T-helper 1 cell treated with Interleukin-12 subunit alpha and Interleukin-12 subunit beta and Interleukin-4 antibody, amounts not matched to agents 30 μg/mL and 1 μg/mL, for 36 hours (primary cell): ENCODE measurements around the gene FHAD1.
A peak's percentile ranks its signal among the peaks of the same experiment; 100 is the strongest.
"Not testable (repeated sequence)": the region's sequence is repeated elsewhere in the genome, so short reads cannot be mapped to it uniquely, and the experiment has no call there.

ENCODE experiments used
- H3K27ac Mint-ChIP-seq: one replicate; pipeline ENCODE4 v1.8.0; 2021; ENCODE audit warnings: mild to moderate bottlenecking, mixed read lengths
- H3K27me3 Mint-ChIP-seq: one replicate; pipeline ENCODE4 v1.8.0; 2021; ENCODE audit warnings: low read depth, mixed read lengths
- H3K36me3 Mint-ChIP-seq: one replicate; pipeline ENCODE4 v1.8.0; 2021; ENCODE audit warnings: low read depth, mixed read lengths
- H3K4me1 Mint-ChIP-seq: one replicate; pipeline ENCODE4 v1.8.0; 2021; ENCODE audit warnings: low read depth, mixed read lengths
- H3K4me3 Mint-ChIP-seq: one replicate; pipeline ENCODE4 v1.8.0; 2021; ENCODE audit warnings: mild to moderate bottlenecking, moderate library complexity, mixed read lengths
- H3K9me3 Mint-ChIP-seq: one replicate; pipeline ENCODE4 v1.8.0; 2021; ENCODE audit warnings: mixed read lengths

Gene FHAD1

GRCh38 chr1:15364740-15365139, 117.7 kb downstream of the FHAD1 start:
- H3K4me1 Mint-ChIP-seq = no peaks in the 10 kb centered on the region
- no peak overlapping the region for H3K4me3 Mint-ChIP-seq
- H3K27ac Mint-ChIP-seq = no peak overlapping the region

GRCh38 chr1:15368888-15369287, 121.9 kb downstream of the FHAD1 start:
- Mint-ChIP-seq H3K27me3 (peaks cover 23% of the 10 kb centered on the region), H3K9me3 (no peaks in the 10 kb centered on the region), H3K4me3 (no peak overlapping the region), H3K27ac (no peak overlapping the region), H3K36me3 (no peaks in the 10 kb centered on the region), H3K4me1 (no peaks in the 10 kb centered on the region)

More at GRCh38 chr1:15364740-15365139, 117.7 kb downstream of the FHAD1 start:
- Mint-ChIP-seq H3K9me3 (no peaks in the 10 kb centered on the region), H3K36me3 (no peaks in the 10 kb centered on the region), H3K27me3 (peaks cover 25% of the 10 kb centered on the region)

DNA sequence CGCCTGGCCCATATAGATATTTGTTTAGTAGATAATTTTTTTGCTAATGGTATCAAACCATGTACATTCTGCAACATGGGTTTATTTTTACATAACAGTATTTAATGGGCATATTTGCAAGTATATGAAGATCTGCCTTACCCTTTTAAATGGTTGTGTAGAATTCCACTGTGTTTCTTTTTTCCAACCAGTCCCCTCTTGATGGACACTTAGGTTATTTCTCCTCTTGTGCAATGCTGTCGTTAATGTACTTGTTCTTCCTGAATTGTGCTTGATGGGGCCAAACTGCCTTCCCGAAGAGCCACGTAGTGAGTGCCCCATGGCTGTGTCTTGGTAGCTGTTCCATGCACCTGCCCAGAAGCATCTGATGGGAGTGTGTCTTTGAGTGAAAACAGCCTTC, 123.2 kb downstream of the FHAD1 start:
- Mint-ChIP-seq H3K36me3 (no peaks in the 10 kb centered on the region), H3K9me3 (no peaks in the 10 kb centered on the region), H3K27ac (no peak overlapping the region), H3K27me3 (peaks cover 17% of the 10 kb centered on the region), H3K4me3 (no peak overlapping the region), H3K4me1 (no peaks in the 10 kb centered on the region)

GRCh38 chr1:15370781-15371520, 123.9 kb downstream of the FHAD1 start:
- Mint-ChIP-seq H3K9me3 (no peaks in the 10 kb centered on the region), H3K4me3 (no peak overlapping the region), H3K27ac (no peak overlapping the region), H3K36me3 (no peaks in the 10 kb centered on the region), H3K4me1 (no peaks in the 10 kb centered on the region), H3K27me3 (peaks cover 14% of the 10 kb centered on the region)

- H3K27ac Mint-ChIP-seq = no peak overlapping the region
- H3K4me3 Mint-ChIP-seq = no peak overlapping the region
- H3K36me3 Mint-ChIP-seq = no peaks in the 10 kb centered on the region
- H3K9me3 Mint-ChIP-seq = no peaks in the 10 kb centered on the region
- H3K4me1 Mint-ChIP-seq = no peaks in the 10 kb centered on the region
- H3K27me3 Mint-ChIP-seq = peaks cover 10% of the 10 kb centered on the region
These were observed 124.9 kb downstream of the FHAD1 start for GRCh38 chr1:15371610-15372545.

GRCh38 chr1:15378729-15379128, 131.7 kb downstream of the FHAD1 start:
- H3K27ac Mint-ChIP-seq = no peak overlapping the region
- no peaks in the 10 kb centered on the region for H3K4me1 Mint-ChIP-seq
- H3K27me3 Mint-ChIP-seq = peaks cover 31% of the 10 kb centered on the region

DNA sequence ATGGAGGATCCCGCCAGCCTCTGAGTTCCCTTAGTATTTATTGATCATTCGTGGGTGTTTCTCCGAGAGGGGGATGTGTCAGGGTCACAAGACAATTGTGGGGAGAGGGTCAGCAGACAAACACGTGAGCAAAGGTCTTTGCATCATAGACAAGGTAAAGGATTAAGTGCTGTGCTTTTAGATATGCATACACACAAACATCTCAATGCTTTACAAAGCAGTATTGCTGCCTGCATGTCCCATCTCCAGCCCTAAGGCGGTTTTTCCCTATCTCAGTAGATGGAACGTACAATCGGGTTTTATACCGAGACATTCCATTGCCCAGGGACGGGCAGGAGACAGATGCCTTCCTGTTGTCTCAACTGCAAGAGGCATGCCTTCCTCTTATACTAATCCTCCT, 132.1 kb downstream of the FHAD1 start:
- peaks cover 33% of the 10 kb centered on the region for H3K27me3 Mint-ChIP-seq
- not testable (repeated sequence) for H3K36me3 Mint-ChIP-seq, H3K4me1 Mint-ChIP-seq, H3K27ac Mint-ChIP-seq, H3K4me3 Mint-ChIP-seq, H3K9me3 Mint-ChIP-seq

More at GRCh38 chr1:15378729-15379128, 131.7 kb downstream of the FHAD1 start:
- Mint-ChIP-seq H3K36me3 (no peaks in the 10 kb centered on the region), H3K9me3 (no peaks in the 10 kb centered on the region), H3K4me3 (no peak overlapping the region)

DNA sequence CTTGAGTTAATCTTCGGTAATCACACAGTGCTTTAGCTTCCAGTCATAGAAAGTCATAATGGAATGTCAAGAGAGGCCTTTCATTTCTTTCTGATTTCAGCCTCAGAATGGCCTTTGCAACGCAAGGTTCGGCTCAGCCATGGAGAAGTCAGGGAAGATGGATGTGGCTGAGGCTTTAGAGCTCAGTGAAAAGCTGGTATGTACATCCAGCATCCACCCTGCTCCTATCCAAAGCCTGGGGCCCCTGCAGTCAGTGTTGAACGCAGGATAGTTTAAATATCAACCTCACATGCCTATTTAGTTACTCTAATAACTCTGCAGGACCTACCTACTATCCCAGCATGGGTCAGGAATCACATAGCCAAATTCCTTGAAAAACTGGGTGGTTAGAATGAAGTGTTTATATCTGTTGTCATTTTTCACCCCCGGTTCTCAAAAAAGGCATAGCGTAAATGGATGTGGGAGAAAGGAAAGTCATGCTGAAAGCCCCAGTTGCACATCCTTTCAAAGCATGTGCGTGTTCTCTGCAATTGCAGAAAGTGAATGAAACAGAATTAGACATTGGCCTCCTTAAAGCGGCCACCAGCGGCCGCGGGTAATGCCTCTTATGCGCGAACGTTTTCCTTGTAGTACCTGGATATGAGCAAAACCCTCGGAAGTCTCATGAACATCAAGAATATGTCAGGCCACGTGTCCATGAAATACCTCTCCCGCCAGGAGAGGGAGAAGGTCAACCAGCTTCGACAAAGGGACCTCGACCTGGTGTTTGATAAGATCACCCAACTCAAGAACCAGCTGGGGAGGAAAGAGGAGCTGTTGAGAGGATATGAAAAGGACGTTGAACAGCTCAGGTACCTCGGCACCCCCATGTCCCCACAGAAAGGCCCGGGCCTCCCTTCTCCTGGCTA, 133.8 kb downstream of the FHAD1 start:
- Mint-ChIP-seq H3K9me3 (no peaks in the 10 kb centered on the region), H3K36me3 (no peaks in the 10 kb centered on the region), H3K27ac (no peak overlapping the region), H3K4me3 (no peak overlapping the region), H3K27me3 (peaks cover 44% of the 10 kb centered on the region), H3K4me1 (peaks cover 5% of the 10 kb centered on the region)

DNA sequence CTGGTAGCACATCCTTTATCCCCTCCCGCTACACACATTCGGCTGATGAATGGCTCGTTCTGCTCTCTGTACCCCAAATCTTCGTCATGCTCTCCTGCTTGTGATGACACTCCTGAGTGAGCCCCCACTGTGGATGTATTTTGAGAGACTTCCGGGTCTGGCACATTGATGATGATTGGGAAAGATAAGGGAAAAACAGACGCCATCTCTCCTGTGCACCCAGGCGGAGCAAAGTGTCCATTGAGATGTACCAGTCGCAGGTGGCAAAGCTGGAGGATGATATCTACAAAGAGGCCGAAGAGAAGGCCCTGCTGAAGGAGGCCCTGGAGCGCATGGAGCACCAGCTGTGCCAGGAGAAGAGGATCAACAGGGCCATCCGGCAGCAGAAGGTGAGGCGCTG, 134.8 kb downstream of the FHAD1 start:
- Mint-ChIP-seq H3K4me3 (no peak overlapping the region), H3K4me1 (peaks cover 9% of the 10 kb centered on the region), H3K36me3 (no peaks in the 10 kb centered on the region), H3K27ac (no peak overlapping the region), H3K9me3 (no peaks in the 10 kb centered on the region), H3K27me3 (peaks cover 50% of the 10 kb centered on the region)

DNA sequence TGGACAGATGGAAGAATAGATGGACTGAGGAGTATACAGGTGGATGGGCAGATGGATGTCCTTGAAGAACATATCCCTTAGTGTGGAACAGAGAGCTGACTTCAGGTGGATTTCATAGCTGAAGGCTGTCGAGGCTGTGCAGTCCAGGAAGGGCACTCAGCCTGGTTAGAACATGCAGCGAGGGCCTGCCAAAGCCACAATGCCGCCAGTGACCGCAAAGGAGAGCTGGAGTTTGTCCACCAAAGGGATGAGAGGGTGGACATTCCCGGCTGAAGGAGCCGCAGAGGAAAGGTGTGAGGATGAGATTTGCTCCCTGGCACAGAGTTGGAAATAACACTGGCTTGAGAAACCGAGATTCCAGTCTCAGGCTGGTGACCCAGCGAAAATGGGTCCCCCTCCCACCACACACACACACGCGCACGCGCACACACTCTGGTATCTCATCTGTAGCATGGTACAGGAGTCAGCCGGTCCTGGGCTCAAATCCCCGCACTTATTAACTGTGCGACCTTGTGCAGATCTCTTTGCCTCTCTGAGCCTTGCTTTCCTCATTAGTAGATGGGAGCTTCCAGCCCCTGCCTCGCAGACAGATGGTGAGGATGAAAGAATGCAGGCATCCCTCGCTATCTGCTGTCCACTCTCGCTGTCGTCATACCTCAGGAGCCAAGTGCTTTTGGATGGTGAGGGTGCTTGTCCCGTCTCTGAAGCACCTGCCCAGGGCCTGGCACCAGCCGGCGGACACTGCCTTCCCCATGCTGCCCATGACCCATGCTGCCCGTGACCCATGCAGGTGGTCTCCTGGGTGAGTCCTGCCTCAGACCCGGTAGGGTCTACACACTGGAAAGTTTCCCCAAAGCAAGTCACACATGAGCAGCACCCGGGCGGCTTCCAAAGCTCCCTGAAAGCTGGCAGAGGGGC, 135.8 kb downstream of the FHAD1 start:
- H3K4me3 Mint-ChIP-seq = no peak overlapping the region
- no peaks in the 10 kb centered on the region for H3K36me3 Mint-ChIP-seq
- H3K4me1 Mint-ChIP-seq = peaks cover 9% of the 10 kb centered on the region
- H3K27ac Mint-ChIP-seq = no peak overlapping the region
- H3K9me3 Mint-ChIP-seq = no peaks in the 10 kb centered on the region
- peaks cover 47% of the 10 kb centered on the region for H3K27me3 Mint-ChIP-seq

DNA sequence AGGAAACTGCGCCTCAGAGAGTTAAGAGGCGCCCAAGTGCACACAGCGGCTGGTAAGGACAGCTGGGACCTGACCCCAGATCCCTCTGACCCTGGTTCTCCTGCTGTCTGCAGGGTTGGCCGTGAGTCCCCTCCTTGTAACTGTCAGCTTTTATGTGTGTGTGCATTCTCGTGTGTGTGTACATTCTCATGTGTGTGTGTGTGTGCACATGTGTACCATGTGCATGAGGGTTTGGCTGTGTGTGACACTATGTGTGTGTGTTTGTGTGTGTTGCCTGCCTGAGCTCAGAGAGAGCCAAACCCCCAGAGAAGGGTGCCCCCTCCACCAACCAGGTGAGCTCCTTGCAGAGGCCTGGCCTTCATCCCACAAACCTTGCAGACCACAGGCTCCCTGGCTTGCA, 136.8 kb downstream of the FHAD1 start:
- Mint-ChIP-seq H3K9me3 (no peaks in the 10 kb centered on the region), H3K36me3 (no peaks in the 10 kb centered on the region), H3K4me3 (no peak overlapping the region), H3K27me3 (peaks cover 47% of the 10 kb centered on the region), H3K27ac (no peak overlapping the region), H3K4me1 (peaks cover 9% of the 10 kb centered on the region)

DNA sequence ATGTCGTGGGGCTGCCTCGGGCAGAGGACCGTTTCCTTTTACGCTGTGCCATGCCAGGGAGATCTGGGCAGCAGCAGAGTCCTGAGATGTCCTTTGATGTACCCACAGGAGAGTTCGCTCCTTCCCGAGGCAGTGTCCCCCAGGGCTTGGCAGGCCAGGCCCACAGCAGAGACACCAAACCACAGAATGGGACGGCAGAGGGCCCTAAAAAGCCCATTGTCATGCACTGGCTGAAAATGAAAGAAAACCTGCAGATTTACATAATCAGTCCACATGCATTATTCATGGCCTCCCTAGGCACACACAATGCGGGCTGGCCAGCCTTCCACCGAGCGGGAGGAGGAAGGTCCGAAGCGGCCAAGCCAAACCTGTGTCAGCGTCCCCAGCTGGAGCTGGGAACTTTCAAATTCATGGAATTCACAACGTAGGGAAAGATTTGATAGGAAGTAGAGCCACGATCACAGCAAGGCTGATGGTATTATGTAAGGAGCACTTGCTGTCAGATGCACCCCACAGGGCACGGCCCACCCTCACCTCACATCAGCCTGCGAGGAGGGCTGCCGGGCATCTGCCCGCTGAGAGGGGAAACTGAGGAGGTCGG, 137.4 kb downstream of the FHAD1 start:
- no peak overlapping the region for H3K27ac Mint-ChIP-seq
- peak overlapping the region; percentile 54 for H3K4me3 Mint-ChIP-seq
- peaks cover 9% of the 10 kb centered on the region for H3K4me1 Mint-ChIP-seq
- no peaks in the 10 kb centered on the region for H3K36me3 Mint-ChIP-seq
- peaks cover 53% of the 10 kb centered on the region for H3K27me3 Mint-ChIP-seq
- H3K9me3 Mint-ChIP-seq = no peaks in the 10 kb centered on the region

DNA sequence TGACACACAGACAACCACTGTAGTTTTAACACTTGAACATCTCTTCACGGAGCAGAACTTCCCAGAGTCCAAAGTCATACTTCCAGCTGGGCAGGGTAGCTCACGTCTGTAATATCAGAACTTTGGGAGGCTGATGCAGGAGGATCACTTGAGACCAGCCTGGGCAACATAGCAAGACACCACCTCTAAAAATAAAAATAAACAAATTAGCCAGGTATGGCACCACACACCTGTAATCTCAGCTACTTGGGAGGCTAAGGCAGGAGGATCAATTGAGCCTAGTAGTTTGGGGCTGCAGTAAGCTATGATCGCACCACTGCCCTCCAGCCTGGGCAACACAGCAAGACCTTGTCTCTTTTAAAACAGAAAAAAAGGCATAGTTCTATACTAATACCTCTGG, 138.4 kb downstream of the FHAD1 start:
- Mint-ChIP-seq H3K4me3 (no peak overlapping the region), H3K27ac (no peak overlapping the region), H3K27me3 (peaks cover 47% of the 10 kb centered on the region), H3K4me1 (peaks cover 9% of the 10 kb centered on the region), H3K36me3 (no peaks in the 10 kb centered on the region), H3K9me3 (no peaks in the 10 kb centered on the region)
